Heart right ventricle (tissue), 16 donors: ENCODE data around the gene STAM. TPM values are rescaled to one million over a fixed set of nuclear protein-coding genes. Genes with fewer than 3 reads are reported as not detected.

Source experiments
- ATAC-seq, 8 donors: fragments of 200-7000 bp; cut with Tn5 transposase; one replicate each; pipeline ENCODE4 v1.9.1; 2020; ENCODE audit warnings: mild to moderate bottlenecking in 8 of 8, moderate library complexity in 8 of 8, moderate number of reproducible peaks in 1 of 8
- DNase-seq, 2 donors: peaks; one replicate each; pipeline ENCODE4 v3.0.0-alpha.2; 2020
- H3K27ac ChIP-seq, 10 donors: fragments of 200-600 bp; sonication (generic) in 2 of 10; one replicate each; pipeline versions ENCODE4 v1.5.0 to v1.8.0; 2020 to 2022; ENCODE audit warnings: mild to moderate bottlenecking in 3 of 10
- H3K27me3 ChIP-seq, 7 donors: fragments of 200-600 bp; one replicate each; pipeline ENCODE4 v1.8.0; 2021 to 2022; ENCODE audit warnings: mild to moderate bottlenecking in 2 of 7
- H3K36me3 ChIP-seq, 9 donors: fragments of 200-600 bp; sonication (generic) in 1 of 9; one replicate each; pipeline versions ENCODE4 v1.5.0 to v1.8.0; 2020 to 2022; ENCODE audit warnings: mild to moderate bottlenecking in 2 of 9
- H3K4me1 ChIP-seq, 9 donors: fragments of 200-600 bp; sonication (generic) in 1 of 9; one replicate each; pipeline versions ENCODE4 v1.5.0 to v1.8.0; 2020 to 2022; ENCODE audit warnings: mild to moderate bottlenecking in 4 of 9
- H3K4me3 ChIP-seq, 10 donors: fragments of 200-600 bp; sonication (generic) in 2 of 10; one replicate each; pipeline versions ENCODE4 v1.5.0 to v1.8.0; 2020 to 2022; ENCODE audit warnings: mild to moderate bottlenecking in 7 of 10, moderate library complexity in 2 of 10
- H3K9me3 ChIP-seq, 11 donors: fragments of 200-600 bp in 10 of 11; sonication (generic) in 2 of 11; one replicate each; pipeline versions ENCODE4 v1.5.0 to v1.8.0; 2013 to 2022; ENCODE audit warnings: mild to moderate bottlenecking in 2 of 11, control low read depth in 1 of 11, moderate library complexity in 1 of 11
- WGBS, 2 donors: extraction: QIAGEN DNeasy Blood & Tissue Kit; methylation state at CpG; one replicate each; pipeline ENCODE4 v1.1.7; 2013; ENCODE audit warnings: inconsistent platforms in 1 of 2; 5-methylcytosine and 5-hydroxymethylcytosine counted together
- intact Hi-C, 10 donors: fragments of 100-400 bp; cut with DNase I; formaldehyde crosslinking; loops; one replicate each; pipeline versions ENCODE4 v1.11.1 to v1.14.2; 2022
- polyA plus RNA-seq, 2 donors: library from polyadenylated mRNA; stranded (reverse); fragments of 200-250 nt; gene quantifications; one replicate each; pipeline ENCODE4 v1.2.3, GENCODE V29; 2013
- total RNA-seq, 10 donors: library from RNA; stranded (reverse); fragmentation: NEBNext Ultra II Directional in 3 of 10; extraction: Animal tissue kit (Norgen Biotek cat#: 25700) in 3 of 10; gene quantifications; one replicate each; pipeline versions ENCODE4 v1.2.1 to v1.2.4, GENCODE V29; 2021 to 2023
- TF ChIP-seq, protein P1 (sequence below), 9 donors: fragments of 200-600 bp; sonication (generic) in 2 of 9; IDR thresholded peaks; one replicate each; pipeline versions ENCODE4 v1.5.0 to v1.8.0; 2021 to 2022; ENCODE audit warnings: antibody characterized with exemption in 9 of 9, mild to moderate bottlenecking in 5 of 9, moderate library complexity in 1 of 9
- donor health status: Arrhythmogenic right ventricular cardiomyopathy.
- donor health status: ischemic (EF 13 %, LVEDD 7.1; RV severe dilation, severe dysfunction).
- donor health status: healthy with polysubstance abuse.
- donor health status: DM: no; HTN: yes; CAD: no.
- donor health status: DM: no; HTN: no; CAD: no.
- donor health status: ischemic (EF 25% LVEDD 6.9; RV normal size, moderate dysfunction).
- donor health status: ischemic (EF 25% LVEDD 5.7; RV mildly dilated, moderate dysfunction).
- donor health status: healthy.
- donor health status: DM: yes; HTN: yes; CAD: no.
- donor health status: Ischemic cardiomyopathy.
- donor health status: ischemic (EF 35%, LVEDD 5.7; RV mildly dilated, moderate dysfunction).
- donor health status: nonischemic (EF 11% LVEDD 7.7; RV severe dilation, severe dysfunction).
- donor health status: DM: yes; HTN: yes; CAD: no.
- donor health status: PGD.
- donor health status: ischemic (EF 29% LVEDD 5.4; RV normal size, mild dysfunction).
- donor health status: nonischemic (EF 23%, LVEDD 6.1; RV moderate dilation, normal function).

Gene STAM
- total and polyA plus RNA-seq, 12 donors: 9.9 to 43.5 (median 29.3) TPM

DNA sequence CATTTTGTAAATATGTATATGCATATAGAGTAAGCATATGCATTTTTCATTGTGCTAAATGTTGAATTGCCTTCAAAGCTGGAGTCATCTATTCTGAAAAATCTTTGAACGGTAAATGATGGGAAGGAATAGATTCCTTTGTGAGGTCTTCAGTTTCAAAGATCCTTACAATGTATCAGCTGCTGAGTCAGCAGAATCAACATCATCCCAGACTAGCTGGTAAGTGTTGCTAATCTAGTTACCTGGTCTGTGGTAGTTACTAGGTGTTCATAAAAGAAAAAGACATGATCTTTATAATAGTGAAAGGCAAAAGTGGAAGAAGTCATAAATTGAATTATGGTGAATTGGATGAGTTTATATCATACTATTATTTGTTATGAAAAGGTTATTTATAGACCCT is 10.6 kb upstream of the STAM start:
- intact Hi-C loops: no loop called here
- Histone ChIP-seq H3K4me3 (no peak overlapping the region), H3K36me3 (no peaks in the 10 kb centered on the region), H3K27ac (no peak overlapping the region), H3K9me3 (no peaks in the 10 kb centered on the region), H3K4me1 (no peaks in the 10 kb centered on the region), H3K27me3 (no peaks in the 10 kb centered on the region)
- ATAC-seq (no peak), DNase-seq (no peak)
- WGBS, 2 donors: 87 to 89% methylated on average over 1 of the region's 1 CpG
- TF ChIP-seq, protein P1, sequence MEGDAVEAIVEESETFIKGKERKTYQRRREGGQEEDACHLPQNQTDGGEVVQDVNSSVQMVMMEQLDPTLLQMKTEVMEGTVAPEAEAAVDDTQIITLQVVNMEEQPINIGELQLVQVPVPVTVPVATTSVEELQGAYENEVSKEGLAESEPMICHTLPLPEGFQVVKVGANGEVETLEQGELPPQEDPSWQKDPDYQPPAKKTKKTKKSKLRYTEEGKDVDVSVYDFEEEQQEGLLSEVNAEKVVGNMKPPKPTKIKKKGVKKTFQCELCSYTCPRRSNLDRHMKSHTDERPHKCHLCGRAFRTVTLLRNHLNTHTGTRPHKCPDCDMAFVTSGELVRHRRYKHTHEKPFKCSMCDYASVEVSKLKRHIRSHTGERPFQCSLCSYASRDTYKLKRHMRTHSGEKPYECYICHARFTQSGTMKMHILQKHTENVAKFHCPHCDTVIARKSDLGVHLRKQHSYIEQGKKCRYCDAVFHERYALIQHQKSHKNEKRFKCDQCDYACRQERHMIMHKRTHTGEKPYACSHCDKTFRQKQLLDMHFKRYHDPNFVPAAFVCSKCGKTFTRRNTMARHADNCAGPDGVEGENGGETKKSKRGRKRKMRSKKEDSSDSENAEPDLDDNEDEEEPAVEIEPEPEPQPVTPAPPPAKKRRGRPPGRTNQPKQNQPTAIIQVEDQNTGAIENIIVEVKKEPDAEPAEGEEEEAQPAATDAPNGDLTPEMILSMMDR (IDR thresholded peaks at IDR 0.05): no peak

DNA sequence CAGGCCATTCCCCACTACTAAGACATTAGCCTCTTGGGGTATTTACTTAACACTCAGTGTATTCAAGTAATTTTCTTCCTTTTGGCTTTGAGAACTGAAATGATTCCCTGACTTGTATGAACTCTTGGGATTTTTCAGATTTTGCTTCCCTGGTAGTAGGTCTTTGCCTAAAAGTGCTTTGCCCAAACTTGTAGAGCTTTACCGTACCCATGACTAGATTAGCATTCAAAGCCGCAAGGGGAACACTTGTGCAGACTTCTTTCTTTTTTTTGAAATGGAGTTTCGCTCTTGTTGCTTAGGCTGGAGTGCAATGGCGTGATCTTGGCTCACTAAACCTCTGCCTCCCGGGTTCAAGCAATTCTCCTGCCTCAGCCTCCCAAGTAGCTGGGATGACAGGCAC is 6.1 kb upstream of the STAM start:
- intact Hi-C loops: no loop called here
- no peaks in the 10 kb centered on the region for H3K36me3 ChIP-seq
- no peak overlapping the region for H3K4me3 ChIP-seq
- TF ChIP-seq, protein P1 (IDR thresholded peaks at IDR 0.05): no peak
- DNase-seq (no peak), ATAC-seq (no peak)
- H3K9me3 ChIP-seq: peaks cover 0 to 11% (median 6%) of the 10 kb centered on the region in 11 donors
- peaks cover 0 to 8% (median 5%) of the 10 kb centered on the region in 9 donors for H3K4me1 ChIP-seq
- 97 to 100% methylated on average over 5 of the region's 5 CpGs for WGBS, 2 donors
- H3K27ac ChIP-seq: no peak overlapping the region
- no peaks in the 10 kb centered on the region for H3K27me3 ChIP-seq

DNA sequence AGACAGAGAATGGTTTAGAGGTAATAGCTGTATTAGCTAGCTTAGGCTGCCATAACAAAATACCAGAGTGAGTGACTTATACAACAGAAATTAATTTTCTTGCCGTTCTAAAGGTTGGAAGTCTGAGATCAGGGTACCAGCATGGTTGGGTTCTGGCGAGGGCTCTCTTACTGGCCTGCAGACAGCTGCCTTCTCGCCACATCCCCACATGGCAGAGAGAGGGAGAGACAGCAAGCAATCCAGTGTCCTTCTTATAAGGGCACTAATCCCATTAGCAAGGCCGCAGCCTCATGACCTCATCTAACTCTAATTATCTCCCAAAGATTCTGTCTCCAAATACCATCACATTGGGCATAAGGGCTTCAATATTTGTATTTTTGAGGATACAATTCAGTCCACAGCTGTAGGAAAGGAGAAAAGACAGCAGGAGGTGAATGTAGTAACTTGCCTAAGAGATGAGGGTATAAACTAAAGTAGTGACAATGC is 3.6 kb upstream of the STAM start:
- no peaks in the 10 kb centered on the region for H3K27me3 ChIP-seq
- intact Hi-C loops: no loop called here
- 97 to 98% methylated on average over 4 of the region's 4 CpGs for WGBS, 2 donors
- no peak for ATAC-seq
- peaks cover 2 to 22% (median 19%) of the 10 kb centered on the region in 9 donors for H3K4me1 ChIP-seq
- no peaks in the 10 kb centered on the region for H3K36me3 ChIP-seq
- TF ChIP-seq, protein P1 (IDR thresholded peaks at IDR 0.05): no peak
- H3K27ac ChIP-seq: no peak overlapping the region
- DNase-seq: no peak
- H3K4me3 ChIP-seq: no peak overlapping the region
- peaks cover 0 to 11% (median 6%) of the 10 kb centered on the region in 11 donors for H3K9me3 ChIP-seq

DNA sequence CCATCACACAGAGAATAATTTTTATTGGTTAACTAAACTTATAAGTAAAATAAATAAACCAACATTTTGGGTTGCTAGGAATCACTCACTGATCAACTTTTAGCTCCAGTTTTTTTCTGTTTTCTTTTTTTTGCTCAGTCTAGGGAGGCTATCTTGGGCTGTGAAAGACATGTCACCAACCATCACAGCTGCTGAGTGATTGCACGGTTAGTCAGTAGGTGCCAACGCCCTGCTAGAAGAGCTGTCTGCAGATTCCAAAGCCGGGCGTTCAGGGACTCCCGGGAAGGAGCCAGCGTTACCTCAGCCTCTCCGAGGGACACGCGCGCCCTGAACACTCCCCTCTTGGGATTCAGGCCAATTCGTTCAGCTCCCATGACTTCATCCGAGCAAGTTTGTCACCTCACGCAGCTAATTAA is 604 bp upstream of the STAM start:
- H3K36me3 ChIP-seq: no peaks in the 10 kb centered on the region
- intact Hi-C loops: no loop called here

More for the DNA sequence above, 604 bp upstream of the STAM start:
- Histone ChIP-seq H3K9me3 (peaks cover 0 to 11% (median 6%) of the 10 kb centered on the region in 11 donors), H3K27ac (peak overlapping the region; percentile 90 to 100 (median 96)), H3K4me1 (peaks cover 5 to 52% (median 47%) of the 10 kb centered on the region in 9 donors), H3K4me3 (peak overlapping the region; percentile 47 to 97 (median 80)), H3K27me3 (no peaks in the 10 kb centered on the region)
- ATAC-seq (peak; percentile 68 to 90 (median 84)), DNase-seq (peak; percentile 58 to 81)
- 0 to 1% methylated on average over 13 of the region's 13 CpGs for WGBS, 2 donors
- TF ChIP-seq, protein P1 (IDR thresholded peaks at IDR 0.05): no peak
